T-helper 1 cell treated with Interleukin-12 subunit alpha and Interleukin-12 subunit beta and Interleukin-4 antibody, amounts not matched to agents 30 ng/mL and 1 ng/mL, for 36 hours (primary cell): Measurements from ENCODE around the gene SLC5A11. TPM values are rescaled to one million over a fixed set of nuclear protein-coding genes. Genes with fewer than 3 reads are reported as not detected.
"Not testable (repeated sequence)": the region's sequence is repeated elsewhere in the genome, so short reads cannot be mapped to it uniquely, and the experiment has no call there.

ENCODE experiments used
- intact Hi-C: fragments of 100-400 bp; cut with micrococcal nuclease; formaldehyde crosslinking; loops from one replicate; pipeline ENCODE4 v1.15.1; 2024
- total RNA-seq: library from RNA; stranded (reverse); gene quantifications from 2 replicates; pipeline ENCODE4 v1.2.3, GENCODE V29; 2022

SLC5A11 gene
- total RNA-seq, 1 donor from 2014 or later = not detected

- intact Hi-C loops = no loop called here
Measured at GRCh38 chr16:24833352-24833751, 12.4 kb upstream of the SLC5A11 start.

- intact Hi-C loops = no loop called here
Measured at GRCh38 chr16:24834459-24835335, 11.1 kb upstream of the SLC5A11 start.

GRCh38 chr16:24836836-24837235, 8.9 kb upstream of the SLC5A11 start:
- intact Hi-C loops = no loop called here

- intact Hi-C loops = no loop called here
Measured at GRCh38 chr16:24837969-24838368, 7.8 kb upstream of the SLC5A11 start.

- intact Hi-C loops = no loop called here
Measured at GRCh38 chr16:24838554-24839266, 7.1 kb upstream of the SLC5A11 start.

GRCh38 chr16:24839347-24839972, 6.3 kb upstream of the SLC5A11 start:
- intact Hi-C loops = no loop called here

GRCh38 chr16:24841291-24841690, 4.5 kb upstream of the SLC5A11 start:
- intact Hi-C loops = no loop called here

- intact Hi-C loops = no loop called here
Measured at GRCh38 chr16:24844101-24845030, 1.4 kb upstream of the SLC5A11 start.

- intact Hi-C loops = not testable (repeated sequence)
Measured at GRCh38 chr16:24845031-24845365, 765 bp upstream of the SLC5A11 start.

GRCh38 chr16:24846548-24847357, 990 bp downstream of the SLC5A11 start:
- intact Hi-C loops = no loop called here

- intact Hi-C loops = no loop called here
Measured at GRCh38 chr16:24847358-24847664, 1.5 kb downstream of the SLC5A11 start.

GRCh38 chr16:24848065-24848464, 2.3 kb downstream of the SLC5A11 start:
- intact Hi-C loops = no loop called here

GRCh38 chr16:24849641-24850040, 3.9 kb downstream of the SLC5A11 start:
- intact Hi-C loops = no loop called here

- intact Hi-C loops = no loop called here
Measured at GRCh38 chr16:24850289-24850938, 4.7 kb downstream of the SLC5A11 start.

- intact Hi-C loops = no loop called here
Measured at GRCh38 chr16:24851700-24852099, 5.9 kb downstream of the SLC5A11 start.

- intact Hi-C loops = no loop called here
Measured at GRCh38 chr16:24852281-24852721, 6.5 kb downstream of the SLC5A11 start.

- intact Hi-C loops = no loop called here
Measured at GRCh38 chr16:24853169-24853824, 7.5 kb downstream of the SLC5A11 start.

GRCh38 chr16:24853830-24854229, 8.1 kb downstream of the SLC5A11 start:
- intact Hi-C loops = no loop called here

GRCh38 chr16:24854607-24855171, 8.9 kb downstream of the SLC5A11 start:
- intact Hi-C loops = no loop called here
